ENCODE measurements around the gene LHX3. TPM values are rescaled to one million over a fixed set of nuclear protein-coding genes. Genes with fewer than 3 reads are reported as not detected.

The LHX3 gene
- total RNA-seq, 1 experiment from 2014 or later = not detected

GRCh38 chr9:136185596-136186366 lies 19.1 kb downstream of the LHX3 start:
- no peak for DNase-seq (ENCODE audit: low spot score)
- in situ Hi-C loops (cut with HindIII; ENCODE audit: low sequenced_read_pairs) = no loop called here

- in situ Hi-C loops (cut with HindIII; ENCODE audit: low sequenced_read_pairs) = no loop called here
Measured at GRCh38 chr9:136185066-136185465, 19.9 kb downstream of the LHX3 start.

GRCh38 chr9:136182850-136183422 lies 22.0 kb downstream of the LHX3 start:
- no peak for DNase-seq (ENCODE audit: low spot score)
- in situ Hi-C loops (cut with HindIII; ENCODE audit: low sequenced_read_pairs) = no loop called here

More at GRCh38 chr9:136185066-136185465, 19.9 kb downstream of the LHX3 start:
- DNase-seq (ENCODE audit: low spot score) = no peak

GRCh38 chr9:136182420-136182787 lies 22.5 kb downstream of the LHX3 start:
- DNase-seq (ENCODE audit: low spot score) = no peak
- in situ Hi-C loops (cut with HindIII; ENCODE audit: low sequenced_read_pairs) = no loop called here

GRCh38 chr9:136181784-136182419 lies 23.0 kb downstream of the LHX3 start:
- DNase-seq (ENCODE audit: low spot score) = no peak
- in situ Hi-C loops (cut with HindIII; ENCODE audit: low sequenced_read_pairs) = no loop called here

GRCh38 chr9:136180586-136180985 lies 24.3 kb downstream of the LHX3 start:
- DNase-seq (ENCODE audit: low spot score) = no peak
- in situ Hi-C loops (cut with HindIII; ENCODE audit: low sequenced_read_pairs) = no loop called here

- in situ Hi-C loops (cut with HindIII; ENCODE audit: low sequenced_read_pairs) = no loop called here
Measured at GRCh38 chr9:136179761-136180160, 25.2 kb downstream of the LHX3 start.

GRCh38 chr9:136179101-136179616 lies 25.8 kb downstream of the LHX3 start:
- in situ Hi-C loops (cut with HindIII; ENCODE audit: low sequenced_read_pairs) = no loop called here
- no peak for DNase-seq (ENCODE audit: low spot score)

More at GRCh38 chr9:136179761-136180160, 25.2 kb downstream of the LHX3 start:
- DNase-seq (ENCODE audit: low spot score) = no peak

GRCh38 chr9:136178773-136179075 lies 26.2 kb downstream of the LHX3 start:
- DNase-seq (ENCODE audit: low spot score) = no peak
- in situ Hi-C loops (cut with HindIII; ENCODE audit: low sequenced_read_pairs) = no loop called here

- in situ Hi-C loops (cut with HindIII; ENCODE audit: low sequenced_read_pairs) = no loop called here
- no peak for DNase-seq (ENCODE audit: low spot score)
Measured at GRCh38 chr9:136178061-136178772, 26.7 kb downstream of the LHX3 start.

GRCh38 chr9:136177224-136177623 lies 27.7 kb downstream of the LHX3 start:
- no peak for DNase-seq (ENCODE audit: low spot score)
- in situ Hi-C loops (cut with HindIII; ENCODE audit: low sequenced_read_pairs) = no loop called here

GRCh38 chr9:136175616-136176197 lies 29.2 kb downstream of the LHX3 start:
- in situ Hi-C loops (cut with HindIII; ENCODE audit: low sequenced_read_pairs) = no loop called here
- no peak for DNase-seq (ENCODE audit: low spot score)

GRCh38 chr9:136174779-136175615 lies 29.9 kb downstream of the LHX3 start:
- DNase-seq (ENCODE audit: low spot score) = no peak
- in situ Hi-C loops (cut with HindIII; ENCODE audit: low sequenced_read_pairs) = no loop called here

GRCh38 chr9:136173648-136174290 lies 31.2 kb downstream of the LHX3 start:
- in situ Hi-C loops (cut with HindIII; ENCODE audit: low sequenced_read_pairs) = no loop called here
- no peak for DNase-seq (ENCODE audit: low spot score)

GRCh38 chr9:136172412-136173079 lies 32.4 kb downstream of the LHX3 start:
- no peak for DNase-seq (ENCODE audit: low spot score)
- in situ Hi-C loops (cut with HindIII; ENCODE audit: low sequenced_read_pairs) = no loop called here

GRCh38 chr9:136171801-136172411 lies 33.0 kb downstream of the LHX3 start:
- no peak for DNase-seq (ENCODE audit: low spot score)

More at GRCh38 chr9:136171801-136172411, 33.0 kb downstream of the LHX3 start:
- in situ Hi-C loops (cut with HindIII; ENCODE audit: low sequenced_read_pairs) = no loop called here

Data from G401 (cell line).